ENCODE measurements around the gene TPM4.

- TF ChIP-seq CTCF (IDR thresholded peaks at IDR 0.05), result no peak
- TF ChIP-seq POLR2A (IDR thresholded peaks at IDR 0.05), result no peak
These were observed 48.7 kb downstream of the TPM4 start for GRCh38 chr19:16124953-16125352.

Data from prostate gland (tissue), 2 donors.